ENCODE measurements around the gene CSRP3. TPM values are rescaled to one million over a fixed set of nuclear protein-coding genes. Genes with fewer than 3 reads are reported as not detected.

Gene CSRP3
- total and polyA plus RNA-seq, 4 experiments from 2014 or later: not detected

- Histone ChIP-seq H3K36me3 (ENCODE audit: insufficient read depth, low read length) (no peaks in the 10 kb centered on the region), H3K4me1 (ENCODE audit: insufficient read depth, low read length) (no peaks in the 10 kb centered on the region), H3K9me3 (ENCODE audit: control insufficient read depth in 1 of 2, low read length in 2 of 2) (no peaks in the 10 kb centered on the region), H3K27ac (ENCODE audit: low read depth, low read length) (no peak overlapping the region), H3K4me3 (ENCODE audit: low read length in 2 of 2) (no peak overlapping the region), H3K27me3 (ENCODE audit: insufficient read depth, low read length) (no peaks in the 10 kb centered on the region)
- Mint-ChIP-seq H3K4me1 (no peaks in the 10 kb centered on the region), H3K27me3 (peaks cover 5% of the 10 kb centered on the region in 2 donors), H3K4me3 (no peak overlapping the region), H3K27ac (no peak overlapping the region), H3K36me3 (peaks cover 0 to 4% of the 10 kb centered on the region in 2 donors), H3K9me3 (no peaks in the 10 kb centered on the region)
- CTCF ChIA-PET (ENCODE audit: partially characterized antibody): no interaction called here
- DNase-seq: no peak
- POLR2A ChIA-PET (ENCODE audit: partially characterized antibody): no interaction called here
- intact Hi-C loops (cut with micrococcal nuclease): no loop called here
These were observed 5.4 kb downstream of the CSRP3 start for GRCh38 chr11:19196432-19196831.

GRCh38 chr11:19194620-19195308 lies 7.0 kb downstream of the CSRP3 start:
- H3K4me1 Mint-ChIP-seq: no peaks in the 10 kb centered on the region
- no peaks in the 10 kb centered on the region for H3K9me3 Mint-ChIP-seq
- no peak overlapping the region for H3K27ac Mint-ChIP-seq

GRCh38 chr11:19193916-19194315 lies 7.9 kb downstream of the CSRP3 start:
- peaks cover 0 to 4% of the 10 kb centered on the region in 2 donors for H3K36me3 Mint-ChIP-seq
- no peaks in the 10 kb centered on the region for H3K27me3 Mint-ChIP-seq
- no peak overlapping the region for H3K27ac ChIP-seq (ENCODE audit: low read depth, low read length)
- no peaks in the 10 kb centered on the region for H3K4me1 Mint-ChIP-seq
- no peaks in the 10 kb centered on the region for H3K4me1 ChIP-seq (ENCODE audit: insufficient read depth, low read length)
- H3K27ac Mint-ChIP-seq: no peak overlapping the region
- ChIA-PET POLR2A (ENCODE audit: partially characterized antibody) (no interaction called here), CTCF (ENCODE audit: partially characterized antibody) (no interaction called here)
- no peak overlapping the region for H3K4me3 Mint-ChIP-seq
- DNase-seq: no peak
- H3K9me3 ChIP-seq (ENCODE audit: control insufficient read depth in 1 of 2, low read length in 2 of 2): no peaks in the 10 kb centered on the region
- no peaks in the 10 kb centered on the region for H3K9me3 Mint-ChIP-seq
- no peaks in the 10 kb centered on the region for H3K36me3 ChIP-seq (ENCODE audit: insufficient read depth, low read length)
- H3K27me3 ChIP-seq (ENCODE audit: insufficient read depth, low read length): no peaks in the 10 kb centered on the region
- intact Hi-C loops (cut with micrococcal nuclease): no loop called here
- no peak overlapping the region for H3K4me3 ChIP-seq (ENCODE audit: low read length in 2 of 2)

More at GRCh38 chr11:19194620-19195308, 7.0 kb downstream of the CSRP3 start:
- Histone ChIP-seq H3K9me3 (ENCODE audit: control insufficient read depth in 1 of 2, low read length in 2 of 2) (no peaks in the 10 kb centered on the region), H3K4me3 (ENCODE audit: low read length in 2 of 2) (no peak overlapping the region), H3K36me3 (ENCODE audit: insufficient read depth, low read length) (no peaks in the 10 kb centered on the region), H3K27me3 (ENCODE audit: insufficient read depth, low read length) (no peaks in the 10 kb centered on the region), H3K27ac (ENCODE audit: low read depth, low read length) (no peak overlapping the region), H3K4me1 (ENCODE audit: insufficient read depth, low read length) (no peaks in the 10 kb centered on the region)
- H3K27me3 Mint-ChIP-seq: no peaks in the 10 kb centered on the region
- intact Hi-C loops (cut with micrococcal nuclease): no loop called here
- peaks cover 0 to 4% of the 10 kb centered on the region in 2 donors for H3K36me3 Mint-ChIP-seq
- CTCF ChIA-PET (ENCODE audit: partially characterized antibody): no interaction called here
- POLR2A ChIA-PET (ENCODE audit: partially characterized antibody): no interaction called here
- no peak for DNase-seq
- H3K4me3 Mint-ChIP-seq: no peak overlapping the region

GRCh38 chr11:19191530-19192169 lies 10.1 kb downstream of the CSRP3 start:
- Mint-ChIP-seq H3K27ac (no peak overlapping the region), H3K4me1 (no peaks in the 10 kb centered on the region), H3K9me3 (no peaks in the 10 kb centered on the region), H3K27me3 (no peaks in the 10 kb centered on the region), H3K36me3 (peaks cover 0 to 10% of the 10 kb centered on the region in 2 donors), H3K4me3 (no peak overlapping the region)
- H3K36me3 ChIP-seq (ENCODE audit: insufficient read depth, low read length): no peaks in the 10 kb centered on the region
- DNase-seq: no peak
- CTCF ChIA-PET (ENCODE audit: partially characterized antibody): no interaction called here
- no peaks in the 10 kb centered on the region for H3K4me1 ChIP-seq (ENCODE audit: insufficient read depth, low read length)
- no peaks in the 10 kb centered on the region for H3K27me3 ChIP-seq (ENCODE audit: insufficient read depth, low read length)
- no peak overlapping the region for H3K27ac ChIP-seq (ENCODE audit: low read depth, low read length)
- POLR2A ChIA-PET (ENCODE audit: partially characterized antibody): no interaction called here
- H3K9me3 ChIP-seq (ENCODE audit: control insufficient read depth in 1 of 2, low read length in 2 of 2): no peaks in the 10 kb centered on the region
- H3K4me3 ChIP-seq (ENCODE audit: low read length in 2 of 2): no peak overlapping the region
- intact Hi-C loops (cut with micrococcal nuclease): no loop called here

GRCh38 chr11:19187833-19188258 lies 13.9 kb downstream of the CSRP3 start:
- H3K9me3 Mint-ChIP-seq: no peaks in the 10 kb centered on the region
- H3K4me1 Mint-ChIP-seq: no peaks in the 10 kb centered on the region
- Histone ChIP-seq H3K9me3 (ENCODE audit: control insufficient read depth in 1 of 2, low read length in 2 of 2) (no peaks in the 10 kb centered on the region), H3K4me1 (ENCODE audit: insufficient read depth, low read length) (no peaks in the 10 kb centered on the region), H3K4me3 (ENCODE audit: low read length in 2 of 2) (no peak overlapping the region), H3K27me3 (ENCODE audit: insufficient read depth, low read length) (no peaks in the 10 kb centered on the region), H3K27ac (ENCODE audit: low read depth, low read length) (no peak overlapping the region), H3K36me3 (ENCODE audit: insufficient read depth, low read length) (no peaks in the 10 kb centered on the region)
- H3K27me3 Mint-ChIP-seq: no peaks in the 10 kb centered on the region
- no peak for DNase-seq
- CTCF ChIA-PET (ENCODE audit: partially characterized antibody): no interaction called here
- no peak overlapping the region for H3K27ac Mint-ChIP-seq
- intact Hi-C loops (cut with micrococcal nuclease): no loop called here
- POLR2A ChIA-PET (ENCODE audit: partially characterized antibody): no interaction called here
- H3K4me3 Mint-ChIP-seq: no peak overlapping the region
- H3K36me3 Mint-ChIP-seq: peaks cover 0 to 21% of the 10 kb centered on the region in 2 donors

- no peaks in the 10 kb centered on the region for H3K27me3 ChIP-seq (ENCODE audit: insufficient read depth, low read length)
- Mint-ChIP-seq H3K27me3 (no peaks in the 10 kb centered on the region), H3K27ac (no peak overlapping the region), H3K4me1 (no peaks in the 10 kb centered on the region), H3K4me3 (no peak overlapping the region), H3K9me3 (no peaks in the 10 kb centered on the region), H3K36me3 (peaks cover 0 to 18% of the 10 kb centered on the region in 2 donors)
- H3K4me3 ChIP-seq (ENCODE audit: low read length in 2 of 2): no peak overlapping the region
- no peaks in the 10 kb centered on the region for H3K36me3 ChIP-seq (ENCODE audit: insufficient read depth, low read length)
- CTCF ChIA-PET (ENCODE audit: partially characterized antibody): no interaction called here
- DNase-seq: no peak
- H3K27ac ChIP-seq (ENCODE audit: low read depth, low read length): no peak overlapping the region
- intact Hi-C loops (cut with micrococcal nuclease): no loop called here
- no peaks in the 10 kb centered on the region for H3K9me3 ChIP-seq (ENCODE audit: control insufficient read depth in 1 of 2, low read length in 2 of 2)
- POLR2A ChIA-PET (ENCODE audit: partially characterized antibody): no interaction called here
- H3K4me1 ChIP-seq (ENCODE audit: insufficient read depth, low read length): no peaks in the 10 kb centered on the region
These were observed 14.5 kb downstream of the CSRP3 start for GRCh38 chr11:19187114-19187832.

- Mint-ChIP-seq H3K4me3 (no peak overlapping the region), H3K27ac (no peak overlapping the region), H3K27me3 (no peaks in the 10 kb centered on the region), H3K9me3 (no peaks in the 10 kb centered on the region), H3K36me3 (peaks cover 0 to 17% of the 10 kb centered on the region in 2 donors), H3K4me1 (no peaks in the 10 kb centered on the region)
- Histone ChIP-seq H3K9me3 (ENCODE audit: control insufficient read depth in 1 of 2, low read length in 2 of 2) (no peaks in the 10 kb centered on the region), H3K27ac (ENCODE audit: low read depth, low read length) (no peak overlapping the region), H3K4me3 (ENCODE audit: low read length in 2 of 2) (no peak overlapping the region), H3K4me1 (ENCODE audit: insufficient read depth, low read length) (no peaks in the 10 kb centered on the region), H3K36me3 (ENCODE audit: insufficient read depth, low read length) (no peaks in the 10 kb centered on the region), H3K27me3 (ENCODE audit: insufficient read depth, low read length) (no peaks in the 10 kb centered on the region)
- ChIA-PET CTCF (ENCODE audit: partially characterized antibody) (no interaction called here), POLR2A (ENCODE audit: partially characterized antibody) (no interaction called here)
- DNase-seq: no peak
- intact Hi-C loops (cut with micrococcal nuclease): no loop called here
These were observed 16.2 kb downstream of the CSRP3 start for GRCh38 chr11:19185516-19186052.
